GM19467 (cell line): ENCODE data around the gene MFSD6.
"Not testable (repeated sequence)": the region's sequence is repeated elsewhere in the genome, so short reads cannot be mapped to it uniquely, and the experiment has no call there.

Experiments
- ATAC-seq: cut with Tn5 transposase; IDR thresholded peaks from one replicate; pipeline ENCODE4 v1.9.1; 2021; ENCODE audit warnings: mild to moderate bottlenecking, moderate library complexity; ENCODE audit not compliant: unreplicated experiment

Gene MFSD6

DNA sequence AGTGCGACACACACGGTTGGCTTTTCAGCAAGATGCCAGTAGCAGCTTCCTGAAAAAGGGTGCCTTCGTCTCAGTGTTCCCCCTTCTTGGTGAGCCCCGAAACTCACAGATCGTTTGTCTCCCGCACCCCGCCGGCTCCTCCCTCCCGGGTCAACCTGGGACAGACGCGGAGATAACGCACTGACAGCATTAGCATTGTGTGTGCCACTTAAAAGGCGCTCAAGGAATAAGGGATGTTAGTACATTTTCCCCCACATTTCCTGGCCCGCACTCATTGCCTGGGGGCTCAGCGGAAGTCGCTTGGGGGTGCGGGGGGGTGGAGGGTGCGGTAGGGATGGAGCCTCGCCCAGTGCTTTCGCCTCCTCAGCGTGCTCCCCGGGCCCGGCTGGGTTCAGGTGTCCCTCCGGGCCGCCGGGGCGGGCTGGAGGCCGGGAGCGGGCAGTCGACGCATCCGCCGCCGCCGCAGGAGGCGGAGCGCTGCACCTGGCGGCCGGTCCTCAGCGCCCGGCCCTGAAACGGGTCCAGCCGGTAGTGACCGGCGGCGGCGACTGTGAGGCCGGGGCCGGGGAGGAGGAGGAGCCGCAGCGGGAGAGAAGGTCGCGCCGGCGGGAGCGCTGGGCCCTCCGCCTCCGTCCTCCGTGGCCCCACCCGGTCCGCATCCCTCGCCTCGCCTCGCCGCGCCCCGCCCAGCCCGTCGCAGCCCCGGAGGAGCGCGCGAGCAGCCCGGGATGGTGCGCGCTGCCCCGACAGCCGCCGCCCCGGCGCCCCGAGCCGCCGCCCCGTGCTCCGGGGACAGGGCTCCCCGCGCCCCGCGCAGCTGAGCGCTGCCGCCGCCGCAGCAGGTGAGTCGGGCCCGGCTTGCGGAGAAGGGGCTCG is at the start of gene MFSD6:
TSS of gene MFSD6 (plus strand) at position 694 of the 876 bp plus-strand sequence. CDS start 27,675 bp downstream, outside the sequence.
- ATAC-seq = peak; percentile 47

DNA sequence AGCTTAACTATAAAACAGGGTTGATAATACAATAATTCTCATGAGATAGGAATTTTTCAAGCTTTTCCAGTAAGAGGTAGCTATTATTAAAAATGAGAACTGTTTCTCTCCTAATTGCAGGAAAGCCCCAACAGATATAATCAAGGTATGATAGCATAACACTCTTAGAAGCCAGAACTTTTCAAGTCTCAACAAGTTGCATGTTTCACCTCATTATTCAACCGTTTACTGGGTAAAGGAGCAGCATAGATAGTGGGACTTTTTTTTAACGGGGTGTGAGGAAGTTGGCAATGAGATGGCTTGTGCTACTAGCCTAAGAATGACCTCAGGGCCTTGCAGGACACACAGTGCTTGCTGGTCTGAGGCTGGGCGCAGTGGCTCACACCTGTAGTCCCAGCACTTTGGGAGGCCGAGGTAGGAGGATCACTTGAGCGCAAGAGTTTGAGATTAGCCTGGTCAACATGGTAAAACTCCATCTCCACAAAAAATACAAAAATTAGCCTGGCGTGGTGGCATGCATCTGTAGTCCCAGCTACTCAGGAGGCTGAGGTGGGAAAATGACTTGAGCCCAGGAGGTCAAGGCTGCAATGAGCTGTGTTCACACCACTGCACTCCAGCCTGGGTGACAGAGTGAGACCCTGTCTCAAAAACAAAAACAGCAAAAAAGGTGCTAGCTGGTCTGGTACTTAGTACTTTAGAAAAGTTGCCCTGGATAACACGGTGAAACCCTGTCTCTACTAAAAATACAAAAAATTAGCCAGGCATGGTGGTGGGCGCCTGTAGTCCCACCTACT is 49.3 kb upstream of the MFSD6 start:
- ATAC-seq = not testable (repeated sequence)

DNA sequence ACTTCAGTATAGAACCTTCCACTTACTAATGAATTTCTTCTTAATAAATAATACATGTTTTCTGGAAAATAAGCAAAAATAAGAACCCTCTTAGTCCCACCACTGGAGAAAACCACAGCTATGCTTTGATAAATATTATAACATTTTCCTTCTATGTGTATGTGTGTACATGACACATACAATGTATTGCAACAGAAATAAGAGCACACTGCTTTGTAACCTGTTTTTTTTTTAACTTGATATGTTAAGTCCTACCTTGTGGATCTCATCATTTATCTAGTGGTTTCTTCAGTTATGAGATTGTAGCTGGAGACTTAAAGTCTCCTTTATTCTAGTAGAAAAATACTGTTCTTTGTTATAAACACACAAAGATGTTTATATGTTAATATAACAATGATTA is 47.6 kb upstream of the MFSD6 start:
- ATAC-seq = no peak

DNA sequence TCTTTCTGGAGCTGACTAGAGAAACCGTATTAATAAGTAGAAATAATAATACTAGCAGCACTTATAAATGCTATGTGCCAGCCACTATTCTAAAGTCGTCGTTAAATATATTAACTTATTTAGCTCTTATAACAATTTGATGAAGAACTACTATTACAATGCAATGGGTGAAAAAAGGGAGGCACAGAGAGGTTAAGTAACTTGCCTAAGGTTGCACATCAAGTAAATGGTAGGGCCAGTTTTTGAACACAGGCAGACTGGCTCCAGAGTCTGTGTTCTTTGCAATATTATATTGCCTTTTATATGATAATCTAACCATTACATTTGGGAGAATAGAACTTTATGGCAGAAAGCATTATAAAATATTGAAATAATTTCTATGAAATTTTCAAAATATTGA is 47.2 kb upstream of the MFSD6 start:
- no peak for ATAC-seq

DNA sequence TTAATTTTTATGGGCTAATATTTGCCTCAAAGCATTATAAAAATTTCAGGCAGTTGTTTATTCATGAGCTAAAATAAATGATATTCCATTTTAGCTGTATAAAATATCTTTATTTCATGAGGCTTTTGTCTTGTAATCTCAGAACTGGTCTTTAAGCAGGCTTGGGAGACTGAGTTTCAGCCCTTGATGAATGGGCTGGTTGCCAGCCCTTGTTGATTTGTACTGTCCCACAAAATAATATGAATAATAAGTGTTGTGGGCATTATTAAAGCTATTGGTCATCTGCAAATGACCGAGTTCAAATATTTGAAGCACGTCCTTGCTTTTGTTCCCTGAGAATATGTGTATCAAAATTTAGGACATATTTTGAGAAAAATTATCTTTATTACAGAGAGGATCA is 46.6 kb upstream of the MFSD6 start:
- no peak for ATAC-seq

DNA sequence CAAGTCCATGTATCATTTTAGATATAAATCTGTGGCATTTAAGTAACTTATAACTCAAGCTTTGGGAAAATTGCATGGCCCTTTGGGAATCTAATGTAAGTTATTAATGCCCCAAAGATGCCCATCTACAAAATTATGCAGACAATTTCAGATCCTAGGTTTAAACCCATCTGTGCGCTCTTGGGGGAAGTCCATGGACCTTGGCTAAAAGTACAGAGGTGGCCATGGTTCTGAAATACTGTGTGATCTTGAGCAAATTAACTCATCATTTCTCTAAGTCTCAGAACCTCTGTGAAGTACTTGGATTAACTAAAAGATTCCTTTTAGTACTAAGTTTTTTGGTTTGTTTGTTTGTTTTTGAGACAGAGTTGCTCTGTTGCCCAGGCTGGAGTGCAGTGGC is 45.3 kb upstream of the MFSD6 start:
- ATAC-seq = no peak

DNA sequence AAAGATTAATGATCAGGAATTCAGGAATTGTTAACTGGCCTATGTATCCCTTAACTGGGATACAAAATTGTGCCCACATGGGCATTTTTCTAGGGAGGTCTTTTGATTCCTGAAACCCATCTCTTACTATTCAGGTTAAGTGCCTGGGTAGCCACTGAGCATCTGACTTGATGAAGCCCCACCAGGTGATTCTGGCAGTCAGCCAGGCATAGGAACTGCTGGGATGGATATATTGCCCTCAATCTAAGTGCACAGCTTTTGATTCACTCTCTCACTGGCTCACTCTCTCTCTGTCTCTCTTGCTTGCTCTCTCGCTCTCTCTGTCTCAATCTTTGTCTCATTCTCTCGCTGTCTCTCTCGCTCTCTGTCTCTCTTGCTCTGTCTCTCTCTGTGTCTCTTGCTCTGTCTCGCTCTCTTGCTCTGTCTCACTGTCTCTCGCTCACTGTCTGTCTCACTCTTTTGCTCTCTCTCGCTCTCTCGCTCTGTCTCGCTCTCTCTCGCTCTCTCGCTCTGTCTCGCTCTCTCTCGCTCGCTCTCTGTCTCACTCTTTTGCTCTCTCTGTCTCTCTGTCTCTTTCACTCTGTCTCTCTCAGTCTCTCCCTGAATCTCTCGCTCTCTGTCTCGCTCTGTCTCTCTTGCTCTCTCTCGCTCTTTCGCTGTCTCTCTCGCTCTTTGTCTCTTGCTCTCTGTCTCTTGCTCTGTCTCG is 42.5 kb upstream of the MFSD6 start:
- no peak for ATAC-seq

DNA sequence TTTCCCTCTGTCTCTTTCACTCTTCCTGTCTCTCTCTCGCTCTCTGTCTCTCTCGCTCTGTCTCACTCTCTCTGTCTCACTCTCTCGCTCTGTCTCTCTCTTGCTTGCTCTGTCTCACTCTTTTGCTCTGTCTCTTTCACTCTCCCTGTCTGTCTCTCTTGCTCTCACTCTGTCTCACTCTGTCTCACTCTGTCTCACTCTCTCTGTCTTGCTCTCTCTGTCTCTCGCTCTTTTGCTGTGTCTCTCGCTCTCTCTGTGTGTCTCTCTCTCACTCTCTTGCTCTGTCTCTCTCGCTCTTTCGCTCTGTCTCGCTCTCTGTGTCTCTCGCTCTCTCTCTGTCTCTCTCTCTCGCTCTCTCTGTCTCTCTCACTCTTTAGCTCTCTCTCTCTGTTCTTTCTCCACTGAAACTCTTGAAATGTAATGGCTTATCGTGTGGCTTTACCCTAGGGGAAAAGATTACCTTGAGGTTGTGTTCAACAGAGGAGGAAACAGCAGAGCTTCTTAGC is 41.9 kb upstream of the MFSD6 start:
- no peak for ATAC-seq

DNA sequence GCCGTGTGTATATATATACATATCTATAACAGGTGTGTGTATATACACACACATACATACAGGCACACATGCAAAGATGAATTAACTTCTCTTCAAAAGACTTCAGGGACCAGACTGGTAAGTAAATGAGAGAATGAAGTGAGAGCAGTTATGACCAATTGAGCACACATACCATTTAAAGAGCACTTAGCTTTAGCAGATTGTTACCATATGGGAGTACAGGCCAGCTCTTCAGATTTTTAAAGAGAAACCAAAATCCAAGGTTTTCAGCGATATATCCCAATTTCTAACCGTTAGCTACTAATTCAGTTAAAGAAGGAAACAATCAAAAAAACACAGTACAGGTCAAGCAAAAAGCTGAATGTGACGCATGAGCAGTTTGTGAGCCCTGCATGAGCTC is 41.1 kb upstream of the MFSD6 start:
- ATAC-seq = no peak

DNA sequence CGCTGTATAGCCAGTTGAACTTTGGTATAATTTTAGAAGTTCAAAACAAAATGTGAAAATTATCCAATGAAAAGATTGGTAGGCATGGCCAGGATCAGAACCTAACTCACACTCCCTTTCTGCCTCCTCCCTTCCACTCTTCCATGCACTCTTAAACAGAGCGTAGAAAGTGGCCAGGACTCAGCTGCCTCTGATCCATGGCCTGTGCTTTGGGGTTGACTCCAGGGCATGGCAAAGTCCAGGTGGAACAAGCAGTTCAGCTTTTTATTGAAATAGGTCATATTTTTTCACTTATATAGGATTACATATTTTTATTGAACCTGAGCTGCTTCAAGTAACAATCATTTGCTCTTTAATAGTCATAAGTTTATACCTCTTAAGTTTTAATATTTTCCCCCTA is 38.5 kb upstream of the MFSD6 start:
- no peak for ATAC-seq

DNA sequence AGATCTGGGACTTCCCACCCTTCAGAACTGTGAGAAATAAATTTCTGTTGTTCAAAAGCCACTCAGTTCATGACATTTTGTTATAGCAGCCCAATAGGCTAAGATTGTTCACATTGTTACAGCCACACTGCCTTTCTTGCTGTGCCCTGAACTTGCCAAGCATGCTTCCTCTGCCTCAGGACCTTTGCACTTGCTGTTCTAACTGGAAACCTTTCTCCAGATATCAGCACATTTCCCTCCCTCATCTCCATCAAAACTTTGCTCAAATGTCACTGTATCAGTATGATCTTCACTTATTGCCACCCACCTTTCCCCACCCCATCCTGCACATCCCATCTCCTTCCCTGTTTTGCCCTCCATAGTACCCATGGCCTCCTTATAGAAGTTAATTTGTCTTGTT is 32.1 kb upstream of the MFSD6 start:
- no peak for ATAC-seq

DNA sequence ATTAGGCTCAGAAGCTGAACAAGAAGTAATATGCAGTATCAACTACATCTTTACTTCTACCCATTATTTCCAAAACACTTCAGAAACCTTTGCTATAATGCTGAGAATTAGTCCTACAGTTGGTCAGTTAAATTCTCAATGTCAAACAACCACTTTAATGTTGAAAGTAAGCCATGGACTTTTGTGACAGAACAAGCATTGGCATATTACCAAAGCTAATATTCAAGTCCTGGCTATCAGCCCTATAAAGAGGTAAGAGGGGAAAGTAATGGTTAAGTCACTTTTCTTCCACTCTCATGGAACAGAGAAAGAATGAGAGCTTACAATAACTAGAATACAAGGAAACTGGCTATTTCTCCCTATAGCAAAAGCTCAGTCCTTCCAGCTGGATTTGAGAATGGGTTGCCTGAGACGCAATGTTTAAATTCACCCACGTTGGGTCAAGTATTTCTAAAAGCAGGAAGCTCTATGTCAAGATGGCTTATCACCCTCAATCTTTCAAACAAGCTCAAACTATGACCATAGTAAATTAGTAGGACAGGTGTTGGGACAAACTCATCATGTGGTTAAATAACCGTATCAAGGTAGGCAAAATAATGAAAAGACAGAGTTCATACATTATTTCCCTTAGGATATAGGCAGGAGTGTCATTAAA is 31.4 kb upstream of the MFSD6 start:
- no peak for ATAC-seq

DNA sequence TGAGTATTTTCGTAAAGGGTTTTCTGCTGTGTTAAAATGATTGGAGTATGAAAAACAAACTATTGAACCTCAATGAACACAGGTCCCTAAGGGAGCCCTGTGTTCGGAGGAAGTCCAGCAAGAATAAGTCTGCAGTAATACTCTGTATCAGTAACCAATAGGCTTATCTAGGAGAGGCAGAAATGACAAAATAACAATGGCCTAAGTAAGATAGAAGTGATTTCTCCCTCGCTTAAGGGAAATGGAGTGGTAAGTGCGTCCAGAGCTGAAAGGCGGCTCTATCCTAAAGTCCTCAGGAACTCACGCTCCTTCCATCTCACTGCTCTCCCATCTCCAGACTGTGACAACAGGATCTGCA is 29.3 kb upstream of the MFSD6 start:
- no peak for ATAC-seq

DNA sequence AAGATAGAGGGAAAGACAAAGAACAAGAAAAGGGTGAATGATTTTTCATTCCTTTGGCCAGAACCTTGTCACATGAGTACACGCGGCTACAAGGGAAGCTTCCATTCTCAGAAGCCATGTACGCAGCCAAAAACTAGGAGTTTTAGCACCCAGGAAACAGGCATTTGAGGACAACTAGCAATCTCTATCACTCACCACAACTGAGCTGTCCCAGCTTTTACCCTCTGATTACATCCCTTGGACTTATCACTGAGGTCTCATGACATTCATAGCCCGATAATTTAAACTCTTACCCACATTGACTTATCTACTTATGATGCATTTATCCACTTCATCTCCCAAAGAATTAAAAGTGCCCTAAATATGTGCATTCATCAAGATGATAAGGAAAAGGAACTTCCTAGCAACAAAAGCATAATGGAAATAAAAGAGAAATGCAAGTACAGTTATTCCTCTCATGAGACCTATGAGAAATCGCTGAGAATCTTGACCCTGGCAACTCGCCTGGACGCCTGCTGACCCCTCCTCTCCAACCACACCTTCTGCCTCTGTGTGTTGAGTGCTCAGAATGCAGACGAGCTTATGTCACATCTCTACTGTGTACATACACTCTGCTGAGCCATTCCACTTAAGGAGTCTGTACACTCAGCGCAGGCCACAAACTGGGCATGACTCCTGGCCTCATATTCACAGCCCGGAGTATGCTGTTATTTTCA is 28.7 kb upstream of the MFSD6 start:
- ATAC-seq = no peak

DNA sequence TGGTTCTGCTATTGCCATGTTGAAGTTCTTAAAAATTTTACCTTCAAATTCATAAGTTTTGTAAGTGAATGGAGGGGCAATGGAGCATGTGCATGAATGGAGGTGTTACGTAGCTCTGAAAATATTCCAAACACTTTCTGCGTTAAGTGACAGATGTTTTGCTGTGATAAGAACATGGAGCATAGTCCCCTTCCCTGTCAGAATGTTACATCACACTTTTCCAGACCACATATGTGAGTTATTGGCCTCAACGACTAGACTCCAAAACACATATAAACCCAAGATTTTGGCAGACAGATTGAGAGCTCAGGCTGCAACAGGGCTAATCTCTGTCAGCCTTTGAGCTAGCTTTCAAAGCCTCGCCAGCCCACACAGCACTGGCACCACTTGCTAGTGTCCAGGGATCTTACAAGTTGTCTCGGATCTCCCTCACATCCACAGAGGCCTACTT is 27.2 kb upstream of the MFSD6 start:
- no peak for ATAC-seq

DNA sequence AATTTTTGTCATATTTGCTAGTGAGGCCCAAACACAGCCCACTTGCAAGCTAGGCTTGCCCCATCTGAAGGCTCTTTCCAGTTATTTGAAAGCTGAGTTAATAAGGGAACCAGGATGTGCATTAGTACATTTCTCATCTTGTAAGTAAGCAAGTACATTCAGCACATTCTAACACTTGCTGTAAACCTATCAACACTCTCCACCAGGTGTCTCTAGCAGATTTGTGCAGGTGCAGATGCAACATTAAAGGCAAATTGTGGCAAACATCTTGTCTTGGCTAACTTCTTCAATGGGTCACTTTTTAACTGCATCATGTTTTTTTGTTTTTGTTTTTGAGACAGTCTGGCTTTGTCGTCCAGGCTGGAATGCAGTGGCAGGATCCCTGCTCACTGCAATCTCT is 25.3 kb upstream of the MFSD6 start:
- peak; percentile 69 for ATAC-seq

DNA sequence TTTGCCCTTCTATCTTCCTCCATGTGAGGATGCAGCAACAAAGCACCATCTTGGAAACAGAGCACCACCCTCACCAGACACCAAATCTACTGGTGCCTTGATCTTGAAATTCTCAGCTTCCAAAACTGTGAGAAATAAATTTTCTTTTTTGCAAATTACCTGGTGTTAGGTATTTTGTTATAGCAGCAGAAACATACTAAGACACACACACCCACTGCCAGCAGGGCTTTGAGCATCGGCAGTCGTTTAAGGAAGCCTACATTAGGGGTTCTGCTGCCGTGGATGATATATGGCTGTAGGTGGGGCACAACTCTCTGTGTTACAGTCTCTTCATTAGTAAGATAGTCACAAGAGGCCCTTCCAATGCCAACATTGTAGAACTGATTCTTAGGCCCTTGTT is 20.7 kb upstream of the MFSD6 start:
- ATAC-seq = no peak

DNA sequence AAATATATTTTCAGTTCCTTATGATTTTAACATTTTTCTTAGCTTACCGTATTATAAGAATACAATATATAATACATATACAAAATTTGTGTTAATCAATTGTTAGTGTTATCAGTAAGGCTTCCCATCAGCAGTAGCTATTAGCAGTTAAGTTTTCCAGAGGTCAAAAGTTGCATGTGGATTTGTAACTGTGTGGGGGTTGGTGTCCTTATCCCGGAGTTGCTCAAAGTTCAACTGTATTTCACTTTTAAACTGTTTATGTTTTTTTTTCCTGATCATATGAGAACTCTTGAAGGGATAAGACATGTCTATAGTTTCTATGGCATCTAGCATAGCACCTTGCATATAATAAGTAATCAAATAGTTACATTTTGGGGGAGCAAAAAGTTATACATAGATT is 11.9 kb upstream of the MFSD6 start:
- no peak for ATAC-seq

DNA sequence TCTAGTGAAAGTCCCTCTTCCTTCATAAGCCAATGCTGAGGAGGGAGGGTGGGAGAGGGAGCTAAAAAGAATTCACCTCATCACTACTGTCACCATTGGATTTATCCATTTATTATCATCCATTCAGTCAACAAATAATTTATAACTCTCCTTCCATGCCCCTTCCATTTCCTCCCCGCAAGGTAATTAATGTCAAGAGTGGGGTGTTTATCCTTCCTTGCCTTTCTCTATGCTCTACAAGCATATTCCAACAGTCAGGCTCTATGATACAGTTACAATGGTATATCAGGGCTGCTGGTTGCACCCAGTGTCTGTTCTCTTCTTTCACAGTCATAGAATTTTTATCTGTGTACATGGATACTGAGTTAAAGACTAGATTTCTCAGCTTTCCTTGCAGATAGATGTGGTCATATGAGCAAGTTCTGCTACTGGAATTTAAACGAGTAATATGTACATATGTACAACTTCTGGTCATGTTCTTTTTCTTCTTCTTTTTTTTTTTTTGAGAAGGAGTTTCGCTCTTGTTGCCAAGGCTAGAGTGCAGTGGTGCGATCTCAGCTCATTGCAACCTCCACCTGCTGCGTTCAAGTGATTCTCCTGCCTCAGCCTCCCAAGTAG is 5.1 kb upstream of the MFSD6 start:
- ATAC-seq = no peak

DNA sequence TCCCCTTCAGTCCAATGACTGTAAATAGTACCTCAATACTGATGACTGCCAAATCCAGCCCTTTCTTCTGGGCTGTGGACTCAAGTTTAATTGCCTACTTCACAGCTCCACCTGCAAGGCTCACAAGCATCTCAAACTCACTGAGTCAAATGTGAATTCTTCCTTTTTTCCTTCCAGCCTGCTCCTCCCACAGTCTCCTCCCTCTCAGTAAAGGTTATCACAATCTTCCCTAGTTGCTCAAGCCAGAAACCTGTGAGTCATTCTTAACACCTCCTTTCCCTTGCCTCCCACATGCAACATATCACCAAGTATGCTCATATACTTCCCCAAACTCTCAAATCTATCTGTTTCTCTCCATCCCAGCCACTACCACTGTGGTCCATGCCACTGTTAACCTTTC is 3.7 kb upstream of the MFSD6 start:
- no peak for ATAC-seq
